ENCODE results near the gene LRRC38. TPM values are rescaled to one million over a fixed set of nuclear protein-coding genes. Genes with fewer than 3 reads are reported as not detected.

LRRC38 gene
- total and polyA plus RNA-seq, 2 of the 4 experiments (the other 2 are of a cell fraction), result not detected

DNA sequence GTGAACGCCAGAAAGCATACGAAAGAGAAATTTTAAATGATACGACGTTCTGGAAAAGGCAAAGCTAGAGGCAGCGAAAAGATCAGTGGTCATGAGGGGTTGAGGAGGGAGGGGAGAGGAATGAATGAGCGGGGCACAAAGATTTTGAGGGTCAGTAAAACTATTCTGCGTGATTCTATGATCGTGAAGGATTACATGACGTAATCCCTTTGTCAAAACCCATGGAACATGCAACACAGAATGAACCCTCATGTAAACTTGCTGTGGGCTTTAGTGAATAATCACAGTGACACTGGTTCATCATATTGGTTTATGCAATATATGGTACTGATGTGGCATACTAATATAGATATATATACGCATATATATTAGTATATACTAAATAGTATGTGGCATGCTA, 13.0 kb downstream of the LRRC38 start:
- no TSS peak for BruUV-seq (replicated peaks)
- Histone ChIP-seq H3K79me1 (ENCODE audit: low read depth in 1 of 2, low read length in 2 of 2) (no peaks in the 10 kb centered on the region), H3K18ac (ENCODE audit: low read depth, low read length) (no peak overlapping the region), H2BK5ac (ENCODE audit: low read depth, low read length, poor library complexity, severe bottlenecking) (no peak overlapping the region), H2BK20ac (ENCODE audit: low read depth, low read length) (no peak overlapping the region), H3K4me2 (ENCODE audit: low read depth, low read length) (no peak overlapping the region), H2BK15ac (ENCODE audit: low read depth, low read length) (no peak overlapping the region), H4K20me1 (ENCODE audit: insufficient read depth, low read length) (no peaks in the 10 kb centered on the region), H2AK9ac (replicated peaks; ENCODE audit: low read depth, low read length, poor library complexity) (no peak overlapping the region), H3K9me1 (ENCODE audit: insufficient read depth, low read length) (no peaks in the 10 kb centered on the region), H3K27me3 (ENCODE audit: control insufficient read depth, insufficient read depth, low read length) (no peaks in the 10 kb centered on the region), H4K5ac (ENCODE audit: low read depth, low read length) (no peak overlapping the region), H3K4me3 (ENCODE audit: insufficient read depth, low read depth, low read length) (no peak overlapping the region), H3K36me3 (ENCODE audit: control insufficient read depth, insufficient read depth, low read length) (no peaks in the 10 kb centered on the region), H3K56ac (ENCODE audit: extremely low read depth, insufficient read depth, low read length) (no peak overlapping the region), H3K4ac (ENCODE audit: low read depth, low read length) (no peak overlapping the region), H2AK5ac (ENCODE audit: low read depth, low read length) (no peak overlapping the region), H4K91ac (ENCODE audit: insufficient read depth, low read depth, low read length) (no peak overlapping the region), H4K8ac (ENCODE audit: low read depth in 2 of 2, low read length in 2 of 2) (no peak overlapping the region), H3K23ac (ENCODE audit: low read depth, low read length) (no peak overlapping the region), H2AFZ (replicated peaks; ENCODE audit: low read length, poor library complexity) (no peak overlapping the region), H3K9me3 (ENCODE audit: control insufficient read depth, insufficient read depth, low read length) (peaks cover 26% of the 10 kb centered on the region), H3K9ac (ENCODE audit: low read depth, low read length) (no peak overlapping the region), H3K27ac (ENCODE audit: insufficient read depth, low read length) (no peak overlapping the region), H2BK120ac (ENCODE audit: low read depth, low read length) (no peak overlapping the region), H3K14ac (replicated peaks; ENCODE audit: low read depth, low read length) (no peak overlapping the region), H3K4me1 (ENCODE audit: control insufficient read depth, insufficient read depth, low read length) (no peaks in the 10 kb centered on the region)
- 88% methylated on average over 4 of the region's 10 CpGs; no CpG with 5 or more reads in 1 of the 2 experiments for WGBS, 2 experiments (ENCODE audit: extremely low coverage in 2 of 2, insufficient read length in 1 of 2)
- POLR2A ChIA-PET (ENCODE audit: unreplicated experiment), result no interaction called here
- CTCF ChIA-PET, result no interaction called here
- no peak for ATAC-seq (ENCODE audit: low read depth)
- no peak for DNase-seq
- in situ Hi-C loops (cut with MboI; ENCODE audit: low sequenced_read_pairs), result no loop called here
- dilution Hi-C loops (cut with HindIII; ENCODE audit: low sequenced_read_pairs, unreplicated experiment), result no loop called here
- no peak for TF ChIP-seq MAZ (IDR thresholded peaks at IDR 0.05; ENCODE audit: borderline replicate concordance, low read depth, low read length)
- no peak for TF ChIP-seq RFX5 (IDR thresholded peaks at IDR 0.05; ENCODE audit: low read depth, low read length)
- TF ChIP-seq BHLHE40 (IDR thresholded peaks at IDR 0.05; ENCODE audit: low read depth, low read length), result no peak
- intact Hi-C loops (cut with micrococcal nuclease), result no loop called here
